SJCRH30 (cell line): ENCODE results near the gene TTN. TPM values are rescaled to one million over a fixed set of nuclear protein-coding genes. Genes with fewer than 3 reads are reported as not detected.

ENCODE experiments used
- DNase-seq, 2 experiments: peaks; one replicate each; pipeline ENCODE4 v3.0.0-alpha.2; 2015 to 2020
- H3K27ac ChIP-seq: fragments of 250-450 bp; sonication (Bioruptor Pico); 2 replicates; pipeline ENCODE4 v1.5.1; 2020; ENCODE audit warnings: mild to moderate bottlenecking, moderate library complexity
- H3K27me3 ChIP-seq: fragments of 250-450 bp; sonication (Bioruptor Pico); 2 replicates; pipeline ENCODE4 v1.5.1; 2020; ENCODE audit warnings: mild to moderate bottlenecking, moderate library complexity
- H3K36me3 ChIP-seq: fragments of 250-450 bp; sonication (Bioruptor Pico); 2 replicates; pipeline ENCODE4 v1.5.1; 2020; ENCODE audit warnings: mild to moderate bottlenecking, moderate library complexity
- H3K4me1 ChIP-seq: fragments of 250-450 bp; sonication (Bioruptor Pico); 2 replicates; pipeline ENCODE4 v1.5.1; 2020; ENCODE audit warnings: mild to moderate bottlenecking, moderate library complexity
- H3K4me3 ChIP-seq: fragments of 250-450 bp; sonication (Bioruptor Pico); 2 replicates; pipeline ENCODE4 v1.5.1; 2020; ENCODE audit warnings: mild to moderate bottlenecking, moderate library complexity
- H3K9me3 ChIP-seq: fragments of 250-450 bp; sonication (Bioruptor Pico); replicated peaks from 2 replicates; pipeline ENCODE4 v1.5.1; 2020; ENCODE audit warnings: mild to moderate bottlenecking, moderate library complexity
- total RNA-seq: library from RNA; depleted of rRNA; stranded (reverse); fragments of >200 nt; shearing (Covaris generic); gene quantifications from 2 replicates; pipeline ENCODE4 v1.2.3, GENCODE V29; 2014

The TTN gene
- total RNA-seq, 1 experiment from 2014 or later = 35.0 TPM

GRCh38 chr2:178828486-178828881 is 21.3 kb upstream of the TTN start:
- H3K4me1 ChIP-seq = peaks cover 18% of the 10 kb centered on the region
- H3K27me3 ChIP-seq = no peaks in the 10 kb centered on the region
- H3K36me3 ChIP-seq = no peaks in the 10 kb centered on the region
- H3K9me3 ChIP-seq = peaks cover 4% of the 10 kb centered on the region; the same call in 1 of the 2 replicates
- no peak overlapping the region for H3K4me3 ChIP-seq
- no peak overlapping the region for H3K27ac ChIP-seq
- no peak for DNase-seq

- DNase-seq = no peak
- no peak overlapping the region for H3K4me3 ChIP-seq
- peaks cover 4% of the 10 kb centered on the region; the same call in 1 of the 2 replicates for H3K9me3 ChIP-seq
- H3K36me3 ChIP-seq = no peaks in the 10 kb centered on the region
- H3K27ac ChIP-seq = no peak overlapping the region
- no peaks in the 10 kb centered on the region for H3K27me3 ChIP-seq
- peaks cover 24% of the 10 kb centered on the region for H3K4me1 ChIP-seq
These were observed 20.7 kb upstream of the TTN start for GRCh38 chr2:178827739-178828485.

GRCh38 chr2:178827111-178827510 is 19.9 kb upstream of the TTN start:
- no peaks in the 10 kb centered on the region for H3K36me3 ChIP-seq
- no peak overlapping the region for H3K27ac ChIP-seq
- H3K4me1 ChIP-seq = peaks cover 30% of the 10 kb centered on the region
- H3K9me3 ChIP-seq = peaks cover 4% of the 10 kb centered on the region; the same call in 1 of the 2 replicates
- no peaks in the 10 kb centered on the region for H3K27me3 ChIP-seq
- H3K4me3 ChIP-seq = no peak overlapping the region
- no peak for DNase-seq

- Histone ChIP-seq H3K4me3 (no peak overlapping the region), H3K36me3 (no peaks in the 10 kb centered on the region), H3K4me1 (peaks cover 40% of the 10 kb centered on the region), H3K27me3 (no peaks in the 10 kb centered on the region), H3K9me3 (peaks cover 4% of the 10 kb centered on the region; the same call in 1 of the 2 replicates), H3K27ac (no peak overlapping the region)
- DNase-seq = no peak
These were observed 18.0 kb upstream of the TTN start for GRCh38 chr2:178825183-178825582.

- Histone ChIP-seq H3K4me3 (no peak overlapping the region), H3K27ac (peak overlapping the region; percentile 93), H3K4me1 (peaks cover 44% of the 10 kb centered on the region), H3K36me3 (no peaks in the 10 kb centered on the region), H3K27me3 (no peaks in the 10 kb centered on the region), H3K9me3 (peaks cover 4% of the 10 kb centered on the region; the same call in 1 of the 2 replicates)
- DNase-seq = no peak
These were observed 17.0 kb upstream of the TTN start for GRCh38 chr2:178824181-178824580.

- no peak overlapping the region for H3K4me3 ChIP-seq
- H3K9me3 ChIP-seq = no peaks in the 10 kb centered on the region
- H3K27me3 ChIP-seq = no peaks in the 10 kb centered on the region
- H3K4me1 ChIP-seq = peaks cover 41% of the 10 kb centered on the region
- H3K27ac ChIP-seq = peak overlapping the region; percentile 4; the same call in 1 of the 2 replicates
- no peaks in the 10 kb centered on the region for H3K36me3 ChIP-seq
- no peak for DNase-seq
These were observed 12.8 kb upstream of the TTN start for GRCh38 chr2:178819992-178820391.

GRCh38 chr2:178819147-178819875 is 12.1 kb upstream of the TTN start:
- DNase-seq = no peak
- no peaks in the 10 kb centered on the region for H3K36me3 ChIP-seq
- H3K27me3 ChIP-seq = no peaks in the 10 kb centered on the region
- H3K9me3 ChIP-seq = no peaks in the 10 kb centered on the region
- H3K4me3 ChIP-seq = no peak overlapping the region
- peak overlapping the region; percentile 4; the same call in 1 of the 2 replicates for H3K27ac ChIP-seq
- peaks cover 41% of the 10 kb centered on the region for H3K4me1 ChIP-seq

GRCh38 chr2:178811901-178812300 is 4.7 kb upstream of the TTN start:
- peaks cover 5% of the 10 kb centered on the region for H3K9me3 ChIP-seq
- no peak for DNase-seq
- no peak overlapping the region for H3K27ac ChIP-seq
- H3K4me1 ChIP-seq = peaks cover 16% of the 10 kb centered on the region
- no peaks in the 10 kb centered on the region for H3K27me3 ChIP-seq
- no peak overlapping the region for H3K4me3 ChIP-seq
- H3K36me3 ChIP-seq = no peaks in the 10 kb centered on the region

- H3K27me3 ChIP-seq = no peaks in the 10 kb centered on the region
- no peak overlapping the region for H3K27ac ChIP-seq
- H3K4me1 ChIP-seq = peaks cover 24% of the 10 kb centered on the region
- no peak for DNase-seq
- H3K9me3 ChIP-seq = peaks cover 5% of the 10 kb centered on the region
- H3K4me3 ChIP-seq = no peak overlapping the region
- no peaks in the 10 kb centered on the region for H3K36me3 ChIP-seq
These were observed 3.8 kb upstream of the TTN start for GRCh38 chr2:178811045-178811444.

GRCh38 chr2:178810422-178810821 is 3.2 kb upstream of the TTN start:
- H3K4me1 ChIP-seq = peaks cover 30% of the 10 kb centered on the region
- H3K27me3 ChIP-seq = no peaks in the 10 kb centered on the region
- DNase-seq = no peak
- H3K36me3 ChIP-seq = no peaks in the 10 kb centered on the region
- H3K4me3 ChIP-seq = no peak overlapping the region
- H3K9me3 ChIP-seq = peaks cover 5% of the 10 kb centered on the region
- peak overlapping the region; percentile 11; the same call in 1 of the 2 replicates for H3K27ac ChIP-seq

- peaks cover 7% of the 10 kb centered on the region for H3K36me3 ChIP-seq
These were observed 680 bp downstream of the TTN start for GRCh38 chr2:178806543-178806942.

GRCh38 chr2:178805457-178805856 is 1.8 kb downstream of the TTN start:
- Histone ChIP-seq H3K36me3 (peaks cover 12% of the 10 kb centered on the region), H3K9me3 (peaks cover 5% of the 10 kb centered on the region), H3K4me1 (peaks cover 35% of the 10 kb centered on the region), H3K4me3 (peak overlapping the region; percentile 42), H3K27ac (peak overlapping the region; percentile 52; the same call in 1 of the 2 replicates), H3K27me3 (no peaks in the 10 kb centered on the region)
- no peak for DNase-seq

More at GRCh38 chr2:178806543-178806942, 680 bp downstream of the TTN start:
- DNase-seq = peak; percentile 51 to 76
- Histone ChIP-seq H3K9me3 (peaks cover 5% of the 10 kb centered on the region), H3K27me3 (no peaks in the 10 kb centered on the region), H3K4me1 (peaks cover 35% of the 10 kb centered on the region), H3K4me3 (peak overlapping the region; percentile 42), H3K27ac (peak overlapping the region; percentile 52)

- Histone ChIP-seq H3K9me3 (peaks cover 1% of the 10 kb centered on the region), H3K4me1 (peaks cover 35% of the 10 kb centered on the region), H3K4me3 (no peak overlapping the region), H3K36me3 (peaks cover 16% of the 10 kb centered on the region), H3K27ac (no peak overlapping the region), H3K27me3 (no peaks in the 10 kb centered on the region)
- DNase-seq = peak; percentile 34 to 60
These were observed 2.4 kb downstream of the TTN start for GRCh38 chr2:178804791-178805190.

GRCh38 chr2:178800510-178800909 is 6.7 kb downstream of the TTN start:
- H3K36me3 ChIP-seq = peaks cover 26% of the 10 kb centered on the region
- H3K4me1 ChIP-seq = peaks cover 6% of the 10 kb centered on the region
- H3K27ac ChIP-seq = no peak overlapping the region
- no peak for DNase-seq
- H3K4me3 ChIP-seq = no peak overlapping the region
- no peaks in the 10 kb centered on the region for H3K9me3 ChIP-seq
- H3K27me3 ChIP-seq = no peaks in the 10 kb centered on the region

- peaks cover 23% of the 10 kb centered on the region for H3K36me3 ChIP-seq
- DNase-seq = no peak
- no peaks in the 10 kb centered on the region for H3K27me3 ChIP-seq
- no peaks in the 10 kb centered on the region for H3K9me3 ChIP-seq
- no peak overlapping the region for H3K4me3 ChIP-seq
- peaks cover 4% of the 10 kb centered on the region; the same call in 1 of the 2 replicates for H3K4me1 ChIP-seq
- no peak overlapping the region for H3K27ac ChIP-seq
These were observed 7.9 kb downstream of the TTN start for GRCh38 chr2:178799305-178799704.
